ENCODE measurements around the gene BIN1. TPM values are rescaled to one million over a fixed set of nuclear protein-coding genes. Genes with fewer than 3 reads are reported as not detected.

The BIN1 gene
- total RNA-seq, 2 experiments from 2014 or later: 1.5 to 14.1 TPM

DNA sequence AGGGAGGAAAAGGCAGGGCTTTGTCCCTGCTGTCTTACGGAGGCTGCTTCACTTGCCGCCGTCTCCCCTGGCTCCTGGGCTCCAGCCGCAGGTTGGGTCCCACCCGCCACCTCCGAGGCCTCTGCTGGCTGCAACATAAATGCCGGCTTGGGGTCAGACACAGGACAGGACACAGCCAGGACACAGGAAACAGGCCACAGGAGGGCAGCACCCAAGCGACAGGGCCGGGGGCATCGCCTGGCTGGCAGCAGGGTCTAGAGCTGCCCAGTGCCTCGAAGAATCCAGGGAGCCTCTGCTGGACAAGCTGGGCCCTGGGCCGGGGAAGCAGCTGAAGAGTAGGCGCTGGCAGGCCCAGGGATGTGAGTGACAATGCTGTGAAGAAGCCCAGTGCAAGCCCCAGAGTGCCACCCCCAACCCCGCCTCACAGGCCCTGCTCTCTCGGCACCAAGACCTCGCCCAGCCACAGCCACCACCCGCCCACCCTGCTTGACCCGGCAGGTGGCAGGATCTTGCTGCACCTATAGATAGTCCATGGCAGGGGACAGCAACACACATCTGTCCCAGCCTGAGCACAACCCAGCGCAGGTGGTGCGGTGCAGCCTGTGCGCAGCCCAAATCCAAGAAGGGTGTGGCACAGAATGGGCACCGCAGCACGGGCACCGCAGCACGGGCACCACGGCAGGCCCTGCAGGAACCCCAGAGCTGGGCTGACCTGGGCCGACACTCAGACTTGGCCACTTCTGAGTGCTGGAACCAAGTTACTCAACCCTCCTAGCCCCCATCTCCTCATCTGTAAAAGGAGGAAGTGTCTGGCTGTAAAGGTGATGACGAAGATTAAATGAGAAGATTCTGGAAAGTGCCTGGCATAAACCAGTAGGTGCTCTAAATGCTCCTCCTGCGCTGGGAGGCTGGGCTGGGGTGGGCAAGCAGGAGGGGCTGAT is 55.6 kb downstream of the BIN1 start:
- no peaks in the 10 kb centered on the region for H4K20me1 ChIP-seq (ENCODE audit: insufficient read depth, low read length)
- intact Hi-C loops (cut with micrococcal nuclease; ENCODE audit: unreplicated experiment): no loop called here
- no peaks in the 10 kb centered on the region for H3K9me2 ChIP-seq (ENCODE audit: insufficient read depth, low read length)
- no peaks in the 10 kb centered on the region for H3K36me3 ChIP-seq (ENCODE audit: insufficient read depth, low read length)
- TF ChIP-seq, protein P1, sequence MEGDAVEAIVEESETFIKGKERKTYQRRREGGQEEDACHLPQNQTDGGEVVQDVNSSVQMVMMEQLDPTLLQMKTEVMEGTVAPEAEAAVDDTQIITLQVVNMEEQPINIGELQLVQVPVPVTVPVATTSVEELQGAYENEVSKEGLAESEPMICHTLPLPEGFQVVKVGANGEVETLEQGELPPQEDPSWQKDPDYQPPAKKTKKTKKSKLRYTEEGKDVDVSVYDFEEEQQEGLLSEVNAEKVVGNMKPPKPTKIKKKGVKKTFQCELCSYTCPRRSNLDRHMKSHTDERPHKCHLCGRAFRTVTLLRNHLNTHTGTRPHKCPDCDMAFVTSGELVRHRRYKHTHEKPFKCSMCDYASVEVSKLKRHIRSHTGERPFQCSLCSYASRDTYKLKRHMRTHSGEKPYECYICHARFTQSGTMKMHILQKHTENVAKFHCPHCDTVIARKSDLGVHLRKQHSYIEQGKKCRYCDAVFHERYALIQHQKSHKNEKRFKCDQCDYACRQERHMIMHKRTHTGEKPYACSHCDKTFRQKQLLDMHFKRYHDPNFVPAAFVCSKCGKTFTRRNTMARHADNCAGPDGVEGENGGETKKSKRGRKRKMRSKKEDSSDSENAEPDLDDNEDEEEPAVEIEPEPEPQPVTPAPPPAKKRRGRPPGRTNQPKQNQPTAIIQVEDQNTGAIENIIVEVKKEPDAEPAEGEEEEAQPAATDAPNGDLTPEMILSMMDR (conservative IDR thresholded peaks at IDR 0.05; ENCODE audit: low read length): no peak
- no peak for TF ChIP-seq EZH2phosphoT487 (IDR thresholded peaks at IDR 0.05; ENCODE audit: borderline replicate concordance, low read depth, low read length)
- no peak overlapping the region for H3K4me3 ChIP-seq (ENCODE audit: low read depth, low read length, poor library complexity, severe bottlenecking)
- CTCF ChIA-PET (ENCODE audit: unreplicated experiment): interaction anchor here (0.5 to 0.7 kb wide), 2 partner anchors 275 to 1572 kb away, joined by 3 to 4 read pairs; no protein-coding TSS in a partner anchor
- POLR2A ChIA-PET: no interaction called here
- no peaks in the 10 kb centered on the region for H3K9me3 ChIP-seq (ENCODE audit: low read length)
- H3K4me2 ChIP-seq (ENCODE audit: low read length): no peak overlapping the region
- no peak overlapping the region for H2AFZ ChIP-seq (ENCODE audit: low read length)
- H3K4me1 ChIP-seq (ENCODE audit: insufficient read depth, low read length, poor library complexity, severe bottlenecking): no peaks in the 10 kb centered on the region
- DNase-seq (ENCODE audit: low spot score): no peak
- no peaks in the 10 kb centered on the region for H3K79me2 ChIP-seq (ENCODE audit: insufficient read depth, low read depth, low read length)
- no TSS peak for BruUV-seq (replicated peaks)
- no peak overlapping the region for H3K27ac ChIP-seq (ENCODE audit: low read depth, low read length, poor library complexity, severe bottlenecking)

DNA sequence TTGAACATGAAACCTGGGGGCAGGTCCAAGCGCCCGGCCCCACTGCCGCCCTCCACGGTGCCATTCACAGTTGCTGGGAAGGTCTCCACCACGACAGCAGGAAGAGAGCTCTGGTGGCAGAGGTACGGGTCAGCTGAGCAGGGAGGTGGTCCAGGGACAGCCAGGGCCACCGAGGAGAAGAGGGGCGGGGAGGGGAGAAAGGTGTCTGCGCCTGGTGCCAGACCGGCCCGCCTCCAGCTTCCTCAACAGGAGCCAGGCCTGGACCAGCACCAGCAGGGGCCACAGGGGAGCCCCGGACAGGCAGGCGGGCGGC is 56.2 kb downstream of the BIN1 start:
- H3K9me3 ChIP-seq (ENCODE audit: low read length): no peaks in the 10 kb centered on the region
- H3K36me3 ChIP-seq (ENCODE audit: insufficient read depth, low read length): no peaks in the 10 kb centered on the region
- CTCF ChIA-PET (ENCODE audit: unreplicated experiment): interaction anchor here (0.5 to 0.6 kb wide), 2 partner anchors 11 to 120 kb away, joined by 3 read pairs; no protein-coding TSS in a partner anchor
- no peak for DNase-seq (ENCODE audit: low spot score)
- H3K4me3 ChIP-seq (ENCODE audit: low read depth, low read length, poor library complexity, severe bottlenecking): no peak overlapping the region
- H3K27ac ChIP-seq (ENCODE audit: low read depth, low read length, poor library complexity, severe bottlenecking): no peak overlapping the region
- BruUV-seq (replicated peaks): no TSS peak
- H3K79me2 ChIP-seq (ENCODE audit: insufficient read depth, low read depth, low read length): no peaks in the 10 kb centered on the region
- no peaks in the 10 kb centered on the region for H3K9me2 ChIP-seq (ENCODE audit: insufficient read depth, low read length)
- POLR2A ChIA-PET: no interaction called here
- no peak overlapping the region for H3K4me2 ChIP-seq (ENCODE audit: low read length)
- H2AFZ ChIP-seq (ENCODE audit: low read length): no peak overlapping the region
- no peak for TF ChIP-seq EZH2phosphoT487 (IDR thresholded peaks at IDR 0.05; ENCODE audit: borderline replicate concordance, low read depth, low read length)
- TF ChIP-seq, protein P1 (conservative IDR thresholded peaks at IDR 0.05; ENCODE audit: low read length): no peak
- H4K20me1 ChIP-seq (ENCODE audit: insufficient read depth, low read length): no peaks in the 10 kb centered on the region
- H3K4me1 ChIP-seq (ENCODE audit: insufficient read depth, low read length, poor library complexity, severe bottlenecking): no peaks in the 10 kb centered on the region
- intact Hi-C loops (cut with micrococcal nuclease; ENCODE audit: unreplicated experiment): no loop called here
